H9 (cell line): ENCODE measurements around the gene F11R. TPM values are rescaled to one million over a fixed set of nuclear protein-coding genes. Genes with fewer than 3 reads are reported as not detected.

Experiments
- DNase-seq: peaks from one replicate; pipeline ENCODE4 v3.0.0-alpha.2; 2017
- H2AFZ ChIP-seq: one replicate; pipeline ENCODE4 v1.6.1; 2013; ENCODE audit warnings: mild to moderate bottlenecking, low read length, control low read depth, moderate library complexity
- H2AK5ac ChIP-seq: 2 replicates; pipeline ENCODE4 v1.6.1; 2013; ENCODE audit warnings: low read length, control low read depth, mixed read lengths; ENCODE audit not compliant: insufficient read length
- H2BK120ac ChIP-seq: one replicate; pipeline ENCODE4 v1.6.1; 2013; ENCODE audit warnings: low read depth, mild to moderate bottlenecking, low read length, control low read depth, inconsistent platforms; ENCODE audit not compliant: poor library complexity, severe bottlenecking
- H2BK12ac ChIP-seq: 2 replicates; pipeline ENCODE4 v1.6.1; 2013; ENCODE audit warnings: low read length, control low read depth, mixed read lengths, low read depth; ENCODE audit not compliant: insufficient read length
- H2BK15ac ChIP-seq: 2 replicates; pipeline ENCODE4 v1.6.1; 2013; ENCODE audit warnings: low read depth, low read length, control low read depth
- H2BK20ac ChIP-seq: one replicate; pipeline ENCODE4 v1.6.1; 2013; ENCODE audit warnings: low read depth, mild to moderate bottlenecking, low read length, control low read depth, inconsistent platforms; ENCODE audit not compliant: poor library complexity, severe bottlenecking
- H2BK5ac ChIP-seq: 2 replicates; pipeline ENCODE4 v1.6.1; 2013; ENCODE audit warnings: low read length, control low read depth, mixed read lengths; ENCODE audit not compliant: insufficient read length
- H3K14ac ChIP-seq: 2 replicates; pipeline ENCODE4 v1.6.1; 2013; ENCODE audit warnings: low read length, control low read depth; ENCODE audit not compliant: insufficient read depth
- H3K18ac ChIP-seq: 2 replicates; pipeline ENCODE4 v1.6.1; 2013; ENCODE audit warnings: low read depth, mild to moderate bottlenecking, mixed read lengths, low read length, control low read depth; ENCODE audit not compliant: insufficient read length
- H3K23ac ChIP-seq: 2 replicates; pipeline ENCODE4 v1.6.1; 2013; ENCODE audit warnings: low read length, control low read depth, mixed read lengths, low read depth; ENCODE audit not compliant: insufficient read length
- H3K23me2 ChIP-seq: 2 replicates; pipeline ENCODE4 v1.6.1; 2013; ENCODE audit warnings: low read depth, mild to moderate bottlenecking, mixed read lengths, low read length, control low read depth; ENCODE audit not compliant: insufficient read length, poor library complexity, severe bottlenecking
- H3K27ac ChIP-seq: 2 replicates; pipeline ENCODE4 v1.5.1; 2013; ENCODE audit warnings: low read length, control low read depth, mixed read lengths, low read depth; ENCODE audit not compliant: insufficient read length
- H3K27me3 ChIP-seq: 2 replicates; pipeline ENCODE4 v1.6.1; 2013; ENCODE audit warnings: low read length, control low read depth, inconsistent platforms; ENCODE audit not compliant: insufficient read depth
- H3K4ac ChIP-seq: 2 replicates; pipeline ENCODE4 v1.6.1; 2013; ENCODE audit warnings: low read depth, mild to moderate bottlenecking, control low read depth, inconsistent platforms, low read length, moderate library complexity
- H3K4me1 ChIP-seq: 2 replicates; pipeline ENCODE4 v1.6.1; 2013; ENCODE audit warnings: low read length, control low read depth, inconsistent platforms; ENCODE audit not compliant: insufficient read depth
- H3K4me2 ChIP-seq: 2 replicates; pipeline ENCODE4 v1.6.1; 2013; ENCODE audit warnings: low read length, control low read depth, mixed read lengths; ENCODE audit not compliant: insufficient read length, insufficient read depth
- H3K56ac ChIP-seq: 2 replicates; pipeline ENCODE4 v1.6.1; 2013; ENCODE audit warnings: low read depth, mild to moderate bottlenecking, mixed read lengths, low read length, control low read depth; ENCODE audit not compliant: insufficient read length
- H3K79me1 ChIP-seq: 2 replicates; pipeline ENCODE4 v1.6.1; 2013; ENCODE audit warnings: low read depth, mild to moderate bottlenecking, moderate library complexity, low read length, control low read depth, inconsistent platforms; ENCODE audit not compliant: insufficient read depth, poor library complexity, severe bottlenecking
- H3K79me2 ChIP-seq: 2 replicates; pipeline ENCODE4 v1.6.1; 2013; ENCODE audit warnings: low read length, control low read depth, inconsistent platforms; ENCODE audit not compliant: insufficient read depth
- H3K9ac ChIP-seq: 2 replicates; pipeline ENCODE4 v1.6.1; 2013; ENCODE audit warnings: low read length, control low read depth, mixed read lengths; ENCODE audit not compliant: insufficient read length; ENCODE audit errors: extremely low read depth
- H3K9me3 ChIP-seq: one replicate; pipeline ENCODE4 v1.6.1; 2013; ENCODE audit warnings: low read depth, low read length, inconsistent platforms; ENCODE audit not compliant: control insufficient read depth
- H3T11ph ChIP-seq: one replicate; pipeline ENCODE4 v1.6.1; 2013; ENCODE audit warnings: mild to moderate bottlenecking, low read length, control low read depth, inconsistent platforms
- H4K20me1 ChIP-seq: one replicate; pipeline ENCODE4 v1.6.1; 2013; ENCODE audit not compliant: control insufficient read depth, insufficient read length, insufficient read depth
- H4K5ac ChIP-seq: 2 replicates; pipeline ENCODE4 v1.6.1; 2013; ENCODE audit warnings: low read depth, mild to moderate bottlenecking, mixed read lengths, low read length, control low read depth; ENCODE audit not compliant: insufficient read length
- H4K8ac ChIP-seq: replicated peaks from 2 replicates; pipeline ENCODE4 v1.6.1; 2013; ENCODE audit warnings: low read length, control low read depth, mixed read lengths, low read depth; ENCODE audit not compliant: insufficient read length
- H4K91ac ChIP-seq: 2 replicates; pipeline ENCODE4 v1.6.1; 2013; ENCODE audit warnings: low read depth, mild to moderate bottlenecking, moderate library complexity, mixed read lengths, low read length, control low read depth; ENCODE audit not compliant: insufficient read length
- H3K27ac Mint-ChIP-seq, 3 experiments: 2 replicates in 2 of 3; 3 replicates in 1 of 3; pipeline ENCODE4 v1.8.0; 2020 to 2021; ENCODE audit warnings: mixed read lengths in 3 of 3, mild to moderate bottlenecking in 1 of 3, moderate library complexity in 1 of 3
- H3K27me3 Mint-ChIP-seq: 2 replicates; pipeline ENCODE4 v1.8.0; 2021; ENCODE audit warnings: low read depth, mild to moderate bottlenecking, moderate library complexity, mixed read lengths
- H3K36me3 Mint-ChIP-seq, 3 experiments: 2 replicates in 2 of 3; 3 replicates in 1 of 3; pipeline ENCODE4 v1.8.0; 2020 to 2021; ENCODE audit warnings: low read depth in 3 of 3, mixed read lengths in 3 of 3; ENCODE audit not compliant: insufficient read depth in 1 of 3
- H3K4me1 Mint-ChIP-seq, 2 experiments: 2 replicates each; pipeline ENCODE4 v1.8.0; 2020; ENCODE audit warnings: mixed read lengths in 2 of 2
- H3K4me3 Mint-ChIP-seq, 2 experiments: 2 replicates in 1 of 2; 3 replicates in 1 of 2; pipeline ENCODE4 v1.8.0; 2020 to 2021; ENCODE audit warnings: mild to moderate bottlenecking in 2 of 2, mixed read lengths in 2 of 2, moderate library complexity in 1 of 2
- H3K9me3 Mint-ChIP-seq, 2 experiments: 2 replicates in 1 of 2; 3 replicates in 1 of 2; pipeline ENCODE4 v1.8.0; 2020; ENCODE audit warnings: mild to moderate bottlenecking in 2 of 2, mixed read lengths in 2 of 2, moderate library complexity in 1 of 2
- WGBS: extraction: QIAGEN DNeasy Blood & Tissue Kit; methylation state at CpG from one replicate; pipeline ENCODE4 v1.1.7; 2013; ENCODE audit warnings: missing lambda C conversion rate, low lambda C conversion rate, mixed read lengths; ENCODE audit not compliant: insufficient read length; ENCODE audit errors: extremely low coverage; 5-methylcytosine and 5-hydroxymethylcytosine counted together
- total RNA-seq: library from RNA; stranded (reverse); gene quantifications from 2 replicates; pipeline ENCODE4 v1.2.1, GENCODE V29; 2021
- TF ChIP-seq, protein P1 (sequence below): fragments of 200-600 bp; sonication (generic); conservative IDR thresholded peaks from 3 replicates; pipeline ENCODE4 v1.8.0; 2021; ENCODE audit warnings: antibody characterized with exemption, mild to moderate bottlenecking

Gene F11R
- total RNA-seq, 1 experiment from 2014 or later, result 174 TPM

GRCh38 chr1:161021970-161022353, 1.0 kb upstream of the F11R start:
- H3K9me3 Mint-ChIP-seq, result no peaks in the 10 kb centered on the region; a peak in 1 of 5 replicates
- no peak overlapping the region for H3K23ac ChIP-seq
- H3K79me1 ChIP-seq, result no peaks in the 10 kb centered on the region
- H3K36me3 Mint-ChIP-seq, result peaks cover 2 to 7% (median 4%) of the 10 kb centered on the region in 3 experiments; a peak in 3 of 7 replicates
- peaks cover 31% of the 10 kb centered on the region for H3K79me2 ChIP-seq
- H3K9ac ChIP-seq, result no peak overlapping the region
- H4K5ac ChIP-seq, result no peak overlapping the region
- no peak overlapping the region for H4K8ac ChIP-seq
- H3K4ac ChIP-seq, result no peak overlapping the region
- H3K23me2 ChIP-seq, result peaks cover 8% of the 10 kb centered on the region
- peak overlapping the region; percentile 87 to 96 for H3K4me3 Mint-ChIP-seq
- no peaks in the 10 kb centered on the region for H3K27me3 ChIP-seq
- H2BK12ac ChIP-seq, result no peak overlapping the region
- no peak overlapping the region for H2AFZ ChIP-seq
- H4K20me1 ChIP-seq, result no peaks in the 10 kb centered on the region
- H2BK5ac ChIP-seq, result no peak overlapping the region
- no peak overlapping the region for H2AK5ac ChIP-seq
- no peak for DNase-seq
- H3K56ac ChIP-seq, result no peak overlapping the region
- H3K18ac ChIP-seq, result no peak overlapping the region
- TF ChIP-seq, protein P1, sequence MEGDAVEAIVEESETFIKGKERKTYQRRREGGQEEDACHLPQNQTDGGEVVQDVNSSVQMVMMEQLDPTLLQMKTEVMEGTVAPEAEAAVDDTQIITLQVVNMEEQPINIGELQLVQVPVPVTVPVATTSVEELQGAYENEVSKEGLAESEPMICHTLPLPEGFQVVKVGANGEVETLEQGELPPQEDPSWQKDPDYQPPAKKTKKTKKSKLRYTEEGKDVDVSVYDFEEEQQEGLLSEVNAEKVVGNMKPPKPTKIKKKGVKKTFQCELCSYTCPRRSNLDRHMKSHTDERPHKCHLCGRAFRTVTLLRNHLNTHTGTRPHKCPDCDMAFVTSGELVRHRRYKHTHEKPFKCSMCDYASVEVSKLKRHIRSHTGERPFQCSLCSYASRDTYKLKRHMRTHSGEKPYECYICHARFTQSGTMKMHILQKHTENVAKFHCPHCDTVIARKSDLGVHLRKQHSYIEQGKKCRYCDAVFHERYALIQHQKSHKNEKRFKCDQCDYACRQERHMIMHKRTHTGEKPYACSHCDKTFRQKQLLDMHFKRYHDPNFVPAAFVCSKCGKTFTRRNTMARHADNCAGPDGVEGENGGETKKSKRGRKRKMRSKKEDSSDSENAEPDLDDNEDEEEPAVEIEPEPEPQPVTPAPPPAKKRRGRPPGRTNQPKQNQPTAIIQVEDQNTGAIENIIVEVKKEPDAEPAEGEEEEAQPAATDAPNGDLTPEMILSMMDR, result no peak
- H3K4me2 ChIP-seq, result peak overlapping the region; percentile 54
- H4K91ac ChIP-seq, result no peak overlapping the region
- no peaks in the 10 kb centered on the region for H3K9me3 ChIP-seq
- H3K27ac ChIP-seq, result no peak overlapping the region
- H3K4me1 ChIP-seq, result peaks cover 12% of the 10 kb centered on the region
- H3K14ac ChIP-seq, result no peak overlapping the region
- H3K4me1 Mint-ChIP-seq, result peaks cover 43 to 52% of the 10 kb centered on the region in 2 experiments
- no peak overlapping the region for H2BK15ac ChIP-seq
- no peak overlapping the region for H2BK20ac ChIP-seq
- no peaks in the 10 kb centered on the region for H3K27me3 Mint-ChIP-seq
- no CpG with 5 or more reads among the region's 2 CpGs for WGBS
- H2BK120ac ChIP-seq, result no peak overlapping the region
- H3T11ph ChIP-seq, result no peak overlapping the region
- peak overlapping the region; percentile 98 to 100 (median 99) for H3K27ac Mint-ChIP-seq
